Left renal cortex interstitium (tissue), 4 donors: ENCODE measurements around the gene CFP. TPM values are rescaled to one million over a fixed set of nuclear protein-coding genes. Genes with fewer than 3 reads are reported as not detected.

ENCODE experiments used
- DNase-seq, 4 donors: peaks; one replicate each; pipeline ENCODE4 v3.0.0-alpha.2; 2013; ENCODE audit warnings: low read depth in 4 of 4, low spot score in 2 of 4, missing footprints in 1 of 4
- polyA plus RNA-seq, 4 donors: library from polyadenylated mRNA; unstranded; fragments of 120-200 nt; gene quantifications; one replicate each; pipeline ENCODE4 v1.2.1, GENCODE V29; 2013; ENCODE audit not compliant: insufficient read length in 4 of 4

Gene CFP
- polyA plus RNA-seq, 4 donors = 1.2 to 2.2 (median 1.7) TPM

DNA sequence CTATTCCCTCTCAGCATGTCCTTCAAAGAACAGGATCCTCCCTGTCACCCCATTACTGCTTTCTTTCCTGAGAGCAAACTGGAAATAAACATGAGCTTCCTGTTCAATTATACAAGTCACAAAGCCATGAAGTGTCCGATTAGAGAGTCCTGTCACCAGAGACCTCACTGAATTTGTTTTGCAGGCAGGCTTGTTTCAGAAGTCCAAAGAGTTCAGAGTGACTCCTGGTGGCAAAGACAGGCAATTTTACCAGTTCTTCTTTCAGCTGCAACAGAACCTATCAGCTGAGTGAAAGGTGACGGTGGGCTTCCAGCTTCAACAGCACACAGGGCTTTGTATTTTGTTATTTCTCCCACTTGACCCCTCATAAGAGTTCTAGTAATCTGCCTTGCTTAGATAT is 14.2 kb upstream of the CFP start:
- no peak for DNase-seq

DNA sequence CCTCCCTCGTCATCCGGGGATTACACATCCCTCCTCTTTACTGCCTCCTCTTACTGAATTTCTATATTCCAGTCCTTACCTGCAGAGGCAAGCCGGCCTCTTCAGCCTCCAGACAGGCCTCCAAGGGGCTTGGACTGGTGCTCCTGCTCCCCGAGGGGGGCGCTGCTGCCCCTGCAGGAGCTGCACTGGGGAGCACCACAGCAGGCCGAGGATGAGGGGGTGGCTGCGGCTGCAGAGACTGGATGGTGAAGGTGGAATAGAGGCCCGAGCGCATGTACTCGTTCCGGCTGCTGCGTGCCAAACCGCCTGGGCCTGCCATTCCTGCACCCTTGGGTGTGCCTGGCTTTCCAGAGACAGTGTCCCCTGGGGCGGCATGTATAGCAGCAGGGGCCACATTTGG is 9.1 kb upstream of the CFP start:
- DNase-seq = no peak

DNA sequence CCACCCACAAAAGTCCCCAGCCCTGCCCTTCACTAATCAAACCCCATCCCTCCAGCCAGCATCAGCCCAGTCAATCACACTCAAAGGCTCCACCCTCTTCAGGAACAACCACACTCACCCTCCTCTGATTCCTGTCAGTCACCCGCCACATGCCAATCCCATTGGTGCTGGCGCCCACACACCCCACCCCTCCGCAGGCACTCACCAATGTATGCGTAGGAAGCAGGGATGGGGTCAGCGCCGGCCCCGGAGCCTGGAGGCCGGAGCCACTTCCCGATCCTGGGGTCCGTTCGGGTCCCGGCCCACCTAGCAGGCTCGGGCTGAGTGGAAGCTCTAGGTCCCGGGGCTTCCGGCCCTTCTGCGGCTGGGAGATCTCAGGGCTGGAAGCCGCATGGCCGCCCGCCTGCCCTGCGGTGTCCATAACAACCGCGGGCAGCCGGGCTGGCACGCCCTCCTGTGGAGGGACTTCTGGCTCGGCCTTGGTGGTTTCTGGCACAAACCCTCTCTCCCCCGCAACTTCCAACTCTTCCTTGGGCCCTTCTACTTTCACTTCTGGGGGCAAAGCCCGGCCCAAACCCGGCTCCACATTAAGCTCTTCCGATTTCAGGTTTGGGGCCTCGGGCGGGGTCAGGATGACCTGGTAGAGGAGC is 7.9 kb upstream of the CFP start:
- no peak for DNase-seq

DNA sequence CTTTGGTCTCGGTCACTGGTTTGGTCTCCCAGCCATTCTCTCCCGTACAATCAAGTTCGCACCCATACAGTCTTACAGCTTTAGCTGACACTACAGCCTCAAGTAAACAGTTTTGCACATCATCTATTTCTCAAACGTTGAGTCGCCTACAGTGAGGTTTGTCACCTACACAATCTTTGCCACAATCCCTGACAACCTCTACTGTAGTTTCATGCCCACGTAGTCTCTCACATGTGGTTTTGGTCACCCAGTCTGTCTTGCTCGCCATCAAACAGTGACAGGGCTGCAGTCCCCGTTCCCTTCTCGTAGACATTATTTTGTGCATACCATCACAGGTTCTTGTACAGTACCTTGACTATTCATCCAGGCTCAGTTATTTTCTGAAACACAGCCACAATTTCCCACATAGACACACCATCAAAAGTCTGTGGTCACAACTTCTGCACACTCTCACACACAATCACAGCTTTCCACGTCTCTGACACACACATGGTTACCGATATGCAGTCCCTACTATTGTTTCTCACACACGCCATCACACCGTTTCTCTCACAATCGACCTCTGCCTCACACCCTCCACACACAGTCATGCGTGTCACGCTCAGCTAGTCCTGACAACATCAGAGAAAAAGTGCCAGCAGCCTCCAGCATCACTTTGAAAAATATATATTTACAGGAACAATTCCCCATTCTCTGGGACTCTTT is 5.3 kb upstream of the CFP start:
- no peak for DNase-seq

DNA sequence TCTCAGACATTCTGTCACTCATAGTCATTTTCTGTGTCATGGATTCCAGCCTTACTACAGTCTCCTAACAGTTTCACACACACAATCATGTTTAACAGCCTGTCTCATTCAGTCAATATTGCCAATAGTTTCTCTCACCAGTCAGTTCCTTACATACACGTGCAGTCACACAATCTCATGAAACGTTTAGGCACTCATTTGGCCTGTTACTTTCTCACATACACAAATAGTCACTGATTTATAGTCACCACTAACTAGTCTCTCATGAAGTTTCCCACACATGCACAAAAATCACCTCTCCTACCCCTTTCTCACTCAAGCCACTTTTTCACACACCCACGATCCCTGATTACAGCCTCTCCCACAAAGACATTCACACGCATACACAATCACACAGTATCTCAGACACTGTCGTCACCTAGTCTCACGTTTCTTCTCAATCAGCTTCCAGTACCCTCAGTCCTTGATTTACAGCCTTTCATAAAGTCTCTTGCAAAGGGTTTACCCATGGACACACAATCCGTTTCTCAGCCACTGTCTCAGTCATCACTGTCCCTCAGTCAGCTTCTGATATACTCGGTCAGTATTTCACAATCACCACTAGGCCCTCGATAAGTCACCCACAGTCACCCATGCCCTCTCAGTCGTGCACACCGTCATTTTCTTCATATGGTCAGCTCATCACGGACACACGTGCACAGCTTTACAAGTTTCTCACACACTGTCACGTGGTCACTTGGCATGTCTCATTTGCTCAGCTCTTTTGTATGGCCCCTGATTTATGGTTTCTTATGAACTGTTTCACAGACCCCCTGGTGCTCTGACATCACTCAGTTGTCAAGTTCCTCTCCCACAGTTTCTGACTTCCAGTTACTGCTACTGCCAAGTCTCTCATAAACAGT is 4.2 kb upstream of the CFP start:
- no peak for DNase-seq

DNA sequence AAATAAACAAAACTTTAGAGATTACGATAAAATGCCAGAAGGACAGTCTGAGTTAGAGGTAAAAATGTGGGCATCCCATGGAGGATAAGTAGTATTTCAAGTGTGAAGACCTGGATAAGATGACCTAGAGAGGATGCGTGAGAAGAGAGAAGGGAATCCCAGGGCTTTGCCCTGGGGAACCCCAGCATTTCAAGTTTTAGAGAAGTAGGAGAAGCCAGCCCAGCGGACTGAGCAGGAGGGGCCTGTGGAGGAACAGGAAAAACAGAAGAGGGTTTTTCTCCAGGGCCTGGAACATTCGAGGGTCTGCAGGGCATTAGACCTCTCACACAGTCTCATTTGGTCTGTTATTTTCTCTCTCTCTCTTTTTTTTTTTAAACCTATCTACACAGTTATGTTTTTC is 2.9 kb upstream of the CFP start:
- DNase-seq = no peak

DNA sequence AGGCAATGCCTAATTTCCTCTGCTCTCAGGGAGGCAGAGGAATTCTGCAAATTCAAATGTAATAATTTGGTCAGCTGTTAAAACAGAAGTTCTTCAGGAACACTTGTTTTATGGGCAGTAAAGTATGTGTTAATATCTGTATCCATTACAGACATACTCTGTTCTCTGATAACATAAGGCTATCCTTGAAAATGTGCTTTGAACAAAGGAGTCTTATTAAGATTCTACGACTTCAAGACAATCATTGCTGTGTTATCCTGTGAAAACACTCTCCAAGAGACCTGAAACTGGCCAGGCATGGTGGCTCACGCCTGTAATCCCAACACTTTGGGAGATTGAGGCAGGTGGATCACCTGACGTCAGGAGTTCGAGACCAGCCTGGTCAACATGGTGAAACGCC is 1.9 kb upstream of the CFP start:
- DNase-seq = no peak

DNA sequence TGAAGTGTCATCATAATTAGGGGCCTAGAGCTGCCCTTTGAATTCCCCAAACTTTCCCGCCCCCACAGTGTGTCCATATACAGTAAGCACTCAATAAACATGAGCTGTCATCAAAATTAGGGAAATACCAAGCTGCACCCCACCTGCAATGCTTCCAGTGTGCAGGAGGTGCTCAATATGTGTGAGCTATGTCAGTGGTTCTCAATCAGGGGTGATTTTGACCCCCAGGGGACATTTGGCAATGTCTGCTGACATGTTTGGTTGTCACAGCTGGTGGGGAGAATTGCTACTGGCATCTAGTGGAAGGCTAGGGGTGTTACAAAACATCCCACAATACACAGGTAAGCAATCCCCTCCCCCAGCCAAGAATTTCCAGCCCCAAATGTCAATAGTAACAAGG is 748 bp downstream of the CFP start:
- no peak for DNase-seq

DNA sequence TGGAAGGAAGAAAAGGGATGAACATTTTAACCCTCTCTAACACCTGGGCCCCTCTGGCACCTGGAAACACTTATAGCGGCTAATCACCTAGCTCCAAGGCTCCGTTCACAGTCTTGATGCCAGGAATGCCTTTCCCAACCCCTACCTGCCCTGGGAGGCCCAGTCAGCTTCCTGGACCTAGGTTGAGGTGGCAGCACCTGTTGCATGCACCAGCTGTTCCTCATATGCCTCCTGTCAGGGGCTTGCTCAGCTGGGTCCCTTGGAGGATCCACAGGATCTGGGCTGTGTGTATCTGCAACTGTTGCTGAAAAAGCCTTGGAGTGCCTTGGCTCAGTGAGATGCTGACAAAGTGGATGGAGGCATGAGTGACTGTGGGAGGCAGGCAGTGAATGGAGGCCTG is 4.4 kb downstream of the CFP start:
- DNase-seq = no peak

DNA sequence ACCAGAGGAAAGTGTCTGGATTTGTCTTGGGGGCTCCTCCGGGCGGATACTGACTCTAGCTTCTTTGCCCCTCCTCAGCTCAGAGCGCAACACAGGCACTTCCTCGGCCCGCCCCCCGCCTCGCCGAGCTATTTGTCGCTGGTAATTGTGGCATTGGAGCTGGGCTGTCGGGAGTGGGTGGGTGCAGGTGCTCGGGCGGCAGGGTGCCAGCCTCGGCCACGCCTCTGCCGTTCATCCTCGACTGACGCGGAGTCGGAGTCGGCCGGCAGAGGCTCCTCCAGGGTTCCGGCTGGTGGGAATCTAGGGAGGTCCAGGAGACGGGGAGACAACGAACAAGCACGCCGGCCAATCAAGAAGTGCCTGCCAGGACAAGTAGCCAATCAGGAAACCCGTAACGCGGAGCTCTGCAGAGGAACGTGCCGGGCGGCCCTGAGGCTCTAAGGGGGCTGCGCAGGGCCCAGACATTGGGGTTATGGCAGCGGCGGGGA is 6.1 kb downstream of the CFP start:
- peak in 3 of 4 donors; percentile 13 to 53 (median 46) for DNase-seq

DNA sequence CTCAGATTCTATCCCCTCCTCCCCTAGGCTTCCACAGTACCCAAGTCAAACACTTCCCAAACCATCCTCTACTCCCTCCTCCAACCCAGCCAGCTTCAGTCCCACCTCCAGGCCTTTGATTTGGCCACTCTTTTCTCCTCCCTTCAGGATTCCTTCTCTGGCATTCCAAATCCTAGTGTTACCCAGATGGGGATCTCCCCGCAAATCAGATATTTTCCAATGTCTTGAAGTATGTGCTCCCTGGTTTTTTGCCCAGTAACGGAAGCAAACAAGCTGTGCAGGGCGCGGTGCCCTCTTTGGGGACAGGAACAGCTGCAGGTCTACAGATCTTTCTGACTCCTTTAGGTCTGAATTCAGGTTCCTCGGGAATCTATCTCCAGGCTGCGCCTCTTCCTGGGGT is 7.9 kb downstream of the CFP start:
- no peak for DNase-seq

DNA sequence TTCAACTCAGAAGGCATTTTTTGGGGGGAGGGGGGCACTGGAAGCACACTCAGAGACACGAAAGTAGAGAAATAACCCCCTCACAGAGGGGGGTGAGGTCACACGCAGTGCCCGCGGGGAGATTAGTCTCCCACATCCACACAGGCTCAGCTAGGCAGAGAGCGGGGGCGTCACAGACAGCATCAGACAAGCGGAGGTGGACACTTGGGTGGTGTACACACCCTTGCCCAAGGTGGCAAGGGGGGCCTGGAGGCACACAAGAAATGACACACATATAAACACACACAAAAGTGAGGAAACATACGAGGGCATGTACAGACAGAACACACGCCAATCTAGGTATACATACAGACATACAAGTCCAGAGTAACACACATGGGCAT is 9.4 kb downstream of the CFP start:
- DNase-seq = no peak

DNA sequence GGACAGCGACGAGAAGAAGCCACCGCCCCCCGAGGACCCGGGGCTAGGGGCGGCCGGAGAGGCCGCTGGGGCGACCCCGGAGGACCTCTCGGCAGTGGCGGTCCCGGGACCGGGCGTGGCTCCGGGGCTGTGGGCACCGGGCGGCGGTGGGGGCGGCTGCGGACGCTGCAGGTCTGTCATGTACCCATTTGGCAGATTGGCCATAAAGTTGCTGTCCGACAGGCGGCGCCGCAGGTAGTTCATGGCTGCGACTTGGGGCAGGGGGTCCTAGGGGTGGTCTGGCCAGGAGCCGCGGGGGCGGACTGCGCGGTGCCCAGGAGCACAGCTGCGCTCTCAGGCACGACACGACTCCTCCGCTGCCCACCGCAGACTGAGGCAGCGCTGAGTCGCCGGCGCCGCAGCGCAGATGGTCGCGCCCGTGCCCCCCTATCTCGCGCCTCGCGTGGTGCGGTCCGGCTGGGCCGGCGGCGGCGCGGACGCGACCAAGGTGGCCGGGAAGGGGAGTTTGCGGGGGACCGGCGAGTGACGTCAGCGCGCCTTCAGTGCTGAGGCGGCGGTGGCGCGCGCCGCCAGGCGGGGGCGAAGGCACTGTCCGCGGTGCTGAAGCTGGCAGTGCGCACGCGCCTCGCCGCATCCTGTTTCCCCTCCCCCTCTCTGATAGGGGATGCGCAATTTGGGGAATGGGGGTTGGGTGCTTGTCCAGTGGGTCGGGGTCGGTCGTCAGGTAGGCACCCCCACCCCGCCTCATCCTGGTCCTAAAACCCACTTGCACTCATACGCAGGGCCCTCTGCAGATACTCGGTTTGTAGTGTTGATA is 10.0 kb downstream of the CFP start, which contains the start of gene SYN1:
TSS of gene SYN1 (minus strand) at position 372 of the 817 bp plus-strand sequence. CDS start at position 243, 129 bp downstream.
- DNase-seq = peak in 2 of 4 donors; percentile 60 to 66

DNA sequence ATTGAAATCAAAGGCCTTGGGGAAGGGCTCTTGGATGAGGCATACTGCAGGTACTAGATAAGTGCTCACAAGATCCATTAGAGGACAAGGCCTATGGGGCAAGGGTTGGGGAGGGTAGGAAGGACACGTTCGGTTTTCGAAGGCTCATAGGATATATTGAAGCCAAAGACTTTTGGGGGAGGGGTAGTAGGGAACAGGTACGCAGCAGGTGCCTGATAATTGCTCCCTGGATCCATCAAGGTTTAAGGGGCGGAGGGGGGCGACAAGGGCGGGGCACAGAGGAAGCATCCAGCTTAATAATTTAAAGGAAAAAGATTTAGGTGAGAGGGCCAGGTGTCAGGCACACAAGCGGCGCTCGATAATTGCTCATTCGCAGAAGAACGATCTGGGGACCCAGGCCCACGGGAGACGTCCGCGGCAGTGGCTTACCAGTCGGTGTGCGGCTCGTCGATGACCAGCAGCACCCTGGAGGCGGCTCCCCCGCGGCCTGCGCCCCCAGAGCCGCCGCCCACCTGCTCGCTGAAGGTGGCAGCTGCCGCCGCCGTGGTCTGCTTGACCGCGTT is 10.7 kb downstream of the CFP start:
- DNase-seq = no peak

DNA sequence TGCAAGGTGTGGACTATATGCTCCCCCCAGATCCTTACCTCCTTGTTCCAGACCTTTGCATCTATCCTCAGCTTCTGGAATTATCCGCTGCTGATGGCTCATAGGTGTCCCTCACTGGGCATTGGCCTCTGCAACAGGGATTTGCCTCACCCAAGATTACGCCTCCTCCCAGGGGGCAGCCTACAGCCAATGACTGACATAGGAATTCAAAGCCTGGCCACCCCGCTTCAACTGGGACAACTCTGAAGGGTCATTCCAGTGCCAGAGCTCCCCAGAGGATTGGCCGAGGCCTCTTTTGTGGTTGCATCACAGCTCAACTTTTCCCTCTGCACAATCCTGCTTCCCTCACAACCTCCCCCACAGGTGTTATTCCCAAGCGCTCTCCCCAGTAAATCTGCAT is 15.1 kb downstream of the CFP start:
- no peak for DNase-seq

DNA sequence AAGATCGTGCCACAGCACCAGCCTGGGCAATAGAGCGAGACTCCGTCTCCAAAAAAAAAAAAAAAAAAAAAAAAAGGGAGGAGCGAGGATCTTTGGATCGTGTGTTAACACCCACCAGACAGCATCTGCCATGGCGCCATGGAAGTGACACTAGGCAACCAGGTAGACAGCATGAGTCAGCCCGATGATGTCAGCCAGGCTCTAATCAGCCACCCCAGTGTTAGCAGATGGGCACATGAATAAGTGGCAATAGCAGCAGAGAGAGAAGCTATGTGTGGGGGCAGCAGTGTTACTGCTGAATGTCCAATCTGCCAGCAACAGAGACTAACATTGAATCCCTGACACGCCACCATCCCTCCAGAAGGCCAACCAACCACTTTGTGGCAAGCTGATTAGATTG is 16.6 kb downstream of the CFP start:
- DNase-seq = no peak

DNA sequence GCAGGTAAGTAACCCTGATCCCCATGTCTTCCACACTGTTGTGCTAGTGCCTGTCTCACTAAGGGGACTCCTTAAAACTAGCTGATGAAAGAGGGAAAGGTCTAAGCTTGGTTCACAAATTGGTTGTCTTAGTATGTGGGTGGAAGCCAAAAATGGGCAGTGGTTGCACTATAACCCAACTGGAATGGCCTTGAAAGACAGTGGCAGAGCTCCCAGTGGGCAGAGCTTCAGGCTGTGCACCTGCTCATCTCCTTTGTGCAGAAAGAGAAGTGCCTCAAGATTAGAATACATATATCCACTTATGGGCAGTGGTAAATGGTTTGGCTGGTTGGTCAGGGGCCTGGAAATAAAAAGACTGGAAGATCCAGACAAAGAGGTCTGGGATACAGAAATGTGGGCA is 17.3 kb downstream of the CFP start:
- no peak for DNase-seq

DNA sequence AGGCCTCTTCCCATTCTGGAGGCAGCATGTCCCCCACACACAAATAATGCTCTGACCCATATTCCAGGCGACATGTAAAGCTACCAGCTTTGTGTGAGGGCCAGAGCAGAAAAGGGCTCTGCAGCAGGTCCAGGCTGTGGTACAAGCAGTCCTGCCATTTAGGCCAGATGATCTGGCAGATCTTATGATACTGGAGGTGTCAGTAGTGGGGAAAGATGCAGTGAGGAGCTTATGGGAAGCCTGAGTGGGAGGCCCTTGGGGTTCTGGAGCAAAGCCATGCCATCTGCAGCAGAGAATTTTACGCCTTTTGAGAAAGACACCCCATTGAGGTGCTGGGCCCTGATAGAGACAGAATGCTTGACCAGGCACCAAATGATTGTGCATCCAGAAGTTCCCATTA is 17.8 kb downstream of the CFP start:
- DNase-seq = no peak

DNA sequence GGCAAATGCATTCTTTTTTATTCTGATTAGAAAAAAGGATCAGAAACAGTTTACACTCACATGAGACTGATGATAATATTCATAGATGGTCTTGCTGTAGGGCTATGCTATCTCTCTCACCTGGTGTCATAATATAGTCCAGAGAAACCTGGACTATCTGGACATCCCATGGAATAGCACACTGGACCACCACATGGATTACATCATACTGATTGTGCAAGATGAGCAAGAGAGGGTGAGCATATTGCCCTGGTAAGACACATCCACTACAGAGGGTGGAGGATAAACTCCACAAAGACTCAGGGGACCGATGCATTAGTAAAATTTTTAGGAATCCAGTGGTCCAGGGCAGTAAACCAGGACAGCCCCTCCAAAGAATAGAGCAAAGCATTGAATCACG is 18.2 kb downstream of the CFP start:
- no peak for DNase-seq

DNA sequence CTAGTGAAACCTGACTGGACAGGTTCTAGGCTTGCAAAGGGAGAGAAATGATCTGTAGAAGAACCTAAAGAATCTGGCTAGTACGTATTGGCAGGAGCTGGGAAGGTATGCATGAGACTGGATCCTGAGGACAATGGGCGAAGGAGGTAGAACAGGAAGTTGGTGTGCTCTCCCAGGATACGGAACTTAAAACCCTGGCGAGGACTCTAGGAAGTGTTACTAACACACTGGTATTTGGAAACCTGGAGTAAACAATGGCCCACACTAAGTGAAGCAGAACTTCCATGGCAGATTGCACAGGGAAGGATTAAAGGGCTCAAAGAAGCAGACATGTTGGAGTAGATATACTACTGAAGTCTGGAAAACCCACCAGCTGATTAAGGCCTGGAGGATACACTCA is 19.2 kb downstream of the CFP start:
- DNase-seq = no peak
